Activated CD4-positive, alpha-beta T cell treated with anti-CD3 and anti-CD28 coated beads, Interleukin-2, amount 10 ng/mL, durations not matched to agents 24 days and 14 days (primary cell): Measurements from ENCODE around the gene MLST8. TPM values are rescaled to one million over a fixed set of nuclear protein-coding genes. Genes with fewer than 3 reads are reported as not detected.

Source experiments
- DNase-seq: peaks from one replicate; pipeline ENCODE4 v3.0.0; 2022
- H3K27ac Mint-ChIP-seq: one replicate; pipeline ENCODE4 v1.8.0; 2022; ENCODE audit warnings: mild to moderate bottlenecking, mixed read lengths
- H3K27me3 Mint-ChIP-seq: one replicate; pipeline ENCODE4 v1.8.0; 2022; ENCODE audit warnings: mixed read lengths
- H3K36me3 Mint-ChIP-seq: one replicate; pipeline ENCODE4 v1.8.0; 2022; ENCODE audit warnings: low read depth, mild to moderate bottlenecking, mixed read lengths
- H3K4me1 Mint-ChIP-seq: one replicate; pipeline ENCODE4 v1.8.0; 2021; ENCODE audit warnings: mixed read lengths
- H3K4me3 Mint-ChIP-seq: one replicate; pipeline ENCODE4 v1.8.0; 2022; ENCODE audit warnings: mild to moderate bottlenecking, moderate library complexity, mixed read lengths
- H3K9me3 Mint-ChIP-seq: one replicate; pipeline ENCODE4 v1.8.0; 2021; ENCODE audit warnings: mixed read lengths
- intact Hi-C: fragments of 100-400 bp; cut with micrococcal nuclease; formaldehyde crosslinking; loops from one replicate; pipeline ENCODE4 v1.15.1; 2023
- total RNA-seq: library from RNA; stranded (reverse); gene quantifications from 2 replicates; pipeline ENCODE4 v1.2.3, GENCODE V29; 2022

Gene MLST8
- total RNA-seq, 1 donor from 2014 or later: 65.2 TPM

DNA sequence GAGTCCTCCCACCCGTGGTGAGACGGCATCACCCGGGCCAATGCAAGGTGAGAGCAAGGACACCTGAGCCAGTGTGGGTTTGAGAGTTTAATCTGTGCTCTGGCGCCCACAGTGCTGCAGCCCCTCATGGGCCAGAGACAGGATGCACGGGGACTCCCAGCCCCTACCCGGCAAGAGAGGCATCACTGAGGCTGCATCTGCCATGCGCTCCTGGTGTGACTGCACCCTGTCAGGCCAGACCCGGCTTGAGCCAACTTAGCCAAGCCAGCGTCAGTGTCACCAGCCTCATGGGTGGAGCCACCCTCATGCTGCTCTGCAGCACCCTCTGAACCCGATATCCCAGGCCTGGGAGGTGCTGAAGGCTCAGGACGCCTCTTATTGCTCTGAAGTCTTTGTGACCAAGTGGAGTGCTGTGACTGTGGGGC, 6.7 kb downstream of the MLST8 start:
- DNase-seq: no peak
- H3K27ac Mint-ChIP-seq: peak overlapping the region; percentile 41
- H3K4me1 Mint-ChIP-seq: peaks cover 24% of the 10 kb centered on the region
- intact Hi-C loops: loop anchor here (10.0 kb wide), 1 partner anchor 207 kb away; the partner anchor contains the start of gene ZNF598
- peaks cover 32% of the 10 kb centered on the region for H3K36me3 Mint-ChIP-seq
- H3K4me3 Mint-ChIP-seq: peak overlapping the region; percentile 64
- H3K27me3 Mint-ChIP-seq: no peaks in the 10 kb centered on the region
- H3K9me3 Mint-ChIP-seq: no peaks in the 10 kb centered on the region

DNA sequence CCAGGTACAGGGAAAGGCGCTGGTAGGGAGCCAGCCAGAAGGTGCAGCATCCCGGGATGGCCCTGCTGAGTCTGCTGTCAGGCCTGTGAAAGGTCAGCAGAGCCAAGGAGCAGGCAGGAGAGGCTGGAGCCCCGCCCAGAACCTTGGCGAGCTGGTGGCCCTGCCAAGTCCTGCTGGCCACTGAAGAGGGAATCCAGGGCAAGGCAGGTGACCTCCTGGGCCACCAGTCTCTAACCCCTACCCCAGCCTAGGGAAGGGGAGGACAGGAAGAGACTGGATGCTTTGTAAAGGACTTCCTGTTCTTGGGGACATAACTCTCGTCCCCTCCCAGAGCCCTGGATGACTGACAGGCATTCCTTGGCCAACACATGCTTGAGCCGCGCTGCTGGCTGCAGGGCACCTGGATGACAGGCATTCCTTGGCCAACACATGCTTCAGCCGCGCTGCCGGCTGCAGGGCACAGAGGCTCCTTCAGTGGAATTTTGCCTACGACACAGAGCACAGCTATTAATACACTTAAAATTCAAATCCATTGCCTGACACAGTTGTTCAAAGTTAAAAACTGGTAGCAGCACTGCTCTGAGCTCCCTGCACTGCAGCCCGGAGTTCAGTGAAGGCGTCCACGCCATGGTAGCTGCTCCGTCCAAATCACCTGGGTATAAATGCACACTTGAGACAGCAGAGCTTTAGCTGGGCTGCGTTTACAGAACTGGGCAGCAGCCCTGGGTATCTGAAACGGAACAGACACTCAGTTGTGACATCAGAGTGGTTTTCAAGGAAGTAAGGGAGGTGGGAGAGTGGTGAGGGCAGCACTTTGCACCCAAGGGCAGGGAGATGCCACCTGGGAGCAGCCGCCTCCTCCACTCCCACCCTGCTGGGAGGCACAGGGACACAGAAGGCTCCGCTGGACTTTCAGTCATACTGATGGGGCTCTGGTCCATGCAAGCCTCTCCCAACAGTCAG, 7.4 kb downstream of the MLST8 start:
- H3K36me3 Mint-ChIP-seq: peaks cover 28% of the 10 kb centered on the region
- intact Hi-C loops: loop anchor here (10.0 kb wide), 1 partner anchor 208 kb away; the partner anchor contains the start of gene ZNF598
- peak overlapping the region; percentile 41 for H3K27ac Mint-ChIP-seq
- H3K4me3 Mint-ChIP-seq: peak overlapping the region; percentile 86
- H3K4me1 Mint-ChIP-seq: peaks cover 20% of the 10 kb centered on the region
- no peaks in the 10 kb centered on the region for H3K27me3 Mint-ChIP-seq
- H3K9me3 Mint-ChIP-seq: no peaks in the 10 kb centered on the region
- DNase-seq: no peak

DNA sequence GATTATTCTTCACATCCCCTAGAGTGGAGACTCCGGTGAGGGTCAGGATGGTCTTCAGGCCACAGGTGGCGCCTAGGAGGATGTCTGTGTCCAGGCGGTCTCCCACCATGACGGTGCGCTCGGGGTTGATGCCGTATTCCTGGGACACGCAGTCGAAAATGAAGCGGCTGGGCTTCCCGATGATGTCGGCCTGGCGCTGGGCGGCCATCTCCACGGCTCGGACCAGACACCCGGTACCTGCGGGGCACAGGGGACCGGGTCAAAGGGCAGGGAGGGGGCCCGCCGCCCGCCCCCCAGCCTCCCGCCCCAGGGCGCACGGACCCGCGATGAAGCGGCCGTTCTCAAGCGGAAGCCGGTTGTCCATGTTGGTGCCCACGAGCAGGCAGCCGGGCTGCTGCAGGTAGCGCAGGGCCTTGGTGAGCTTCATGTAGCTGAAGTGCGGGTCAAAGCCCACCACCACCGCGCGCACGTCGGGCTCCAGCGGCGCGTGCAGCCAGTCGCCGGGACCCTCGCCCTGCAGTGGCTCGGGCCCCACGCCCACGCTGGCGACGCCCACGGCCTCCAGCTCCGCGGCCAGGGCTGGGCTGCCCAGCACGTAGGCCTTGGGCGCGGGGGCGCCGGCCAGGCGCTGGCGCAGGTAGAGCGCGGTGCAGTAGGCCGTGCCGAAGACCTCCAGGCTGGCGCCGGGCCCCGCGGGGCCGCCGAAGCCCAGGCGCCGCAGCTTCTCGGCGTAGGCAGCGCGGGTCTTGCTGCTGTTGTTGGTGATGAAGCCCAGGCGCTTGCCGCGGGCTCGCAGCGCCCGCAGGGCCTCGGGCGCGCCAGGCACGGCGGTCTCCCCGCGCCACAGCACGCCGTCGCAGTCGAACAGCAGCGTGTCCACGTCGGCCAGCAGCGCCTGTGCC, 8.8 kb downstream of the MLST8 start:
- H3K4me3 Mint-ChIP-seq: peak overlapping the region; percentile 86

DNA sequence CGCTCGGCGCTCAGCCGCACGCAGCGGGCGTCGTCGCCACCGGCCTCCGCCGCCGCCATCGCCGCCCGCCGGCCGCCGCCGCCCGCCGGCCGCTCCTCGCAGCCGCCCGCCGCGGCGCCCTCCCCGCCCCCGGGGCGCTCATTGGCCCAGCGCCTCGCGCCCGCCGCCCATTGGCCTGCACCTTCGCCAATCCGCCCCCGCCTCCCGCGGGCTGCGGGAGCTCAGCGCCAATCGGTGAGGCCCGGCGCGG, 9.4 kb downstream of the MLST8 start, which contains the start of gene PGP:
Gene PGP, minus strand, starts transcription at position 122 of the 250 bp plus-strand sequence. Its CDS starts 63 bp downstream, at position 59.
- Mint-ChIP-seq H3K4me3 (peak within 1 kb of the TSS; percentile 90), H3K36me3 (peaks cover 18% of the 10 kb centered on the region), H3K9me3 (no peaks in the 10 kb centered on the region), H3K27ac (peak within 1 kb of the TSS; percentile 91), H3K4me1 (peaks cover 17% of the 10 kb centered on the region), H3K27me3 (no peaks in the 10 kb centered on the region)
- intact Hi-C loops: loop anchor here (2.0 to 10.0 kb wide), 2 partner anchors 60 to 210 kb away; partner anchors contain the start of genes TRAF7 and ZNF598
- no peak for DNase-seq

More for the DNA sequence above, 8.8 kb downstream of the MLST8 start:
- peaks cover 17% of the 10 kb centered on the region for H3K4me1 Mint-ChIP-seq
- H3K9me3 Mint-ChIP-seq: no peaks in the 10 kb centered on the region
- no peak for DNase-seq
- peaks cover 18% of the 10 kb centered on the region for H3K36me3 Mint-ChIP-seq
- peak overlapping the region; percentile 58 for H3K27ac Mint-ChIP-seq
- intact Hi-C loops: loop anchor here (2.0 to 10.0 kb wide), 2 partner anchors 59 to 209 kb away; partner anchors contain the start of genes TRAF7 and ZNF598
- no peaks in the 10 kb centered on the region for H3K27me3 Mint-ChIP-seq

DNA sequence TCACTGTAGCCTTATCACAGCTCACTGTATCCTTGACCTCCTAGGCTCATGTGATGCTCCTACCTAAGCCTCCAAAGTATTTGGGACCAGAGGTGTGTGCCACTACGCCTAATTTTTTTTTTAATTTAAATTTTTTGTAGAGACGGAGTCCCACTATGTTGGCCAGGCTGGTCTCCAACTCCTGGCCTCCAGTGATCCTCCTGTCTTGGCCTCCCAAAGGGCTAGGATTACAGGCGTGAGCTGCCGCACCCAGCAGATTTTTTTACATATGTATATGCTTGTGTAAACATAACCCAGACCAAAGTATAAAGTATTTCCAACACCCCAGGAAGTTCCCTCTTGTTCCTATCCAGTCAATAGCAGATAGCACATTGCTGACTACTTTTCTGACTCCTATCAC, 11.1 kb downstream of the MLST8 start:
- intact Hi-C loops: loop anchor here (10.0 kb wide), 1 partner anchor 212 kb away; the partner anchor contains the start of gene ZNF598
- H3K4me1 Mint-ChIP-seq: peaks cover 17% of the 10 kb centered on the region
- DNase-seq: no peak
- H3K36me3 Mint-ChIP-seq: peaks cover 15% of the 10 kb centered on the region
- H3K9me3 Mint-ChIP-seq: no peaks in the 10 kb centered on the region
- peak overlapping the region; percentile 91 for H3K27ac Mint-ChIP-seq
- H3K27me3 Mint-ChIP-seq: no peaks in the 10 kb centered on the region
- peak overlapping the region; percentile 90 for H3K4me3 Mint-ChIP-seq

DNA sequence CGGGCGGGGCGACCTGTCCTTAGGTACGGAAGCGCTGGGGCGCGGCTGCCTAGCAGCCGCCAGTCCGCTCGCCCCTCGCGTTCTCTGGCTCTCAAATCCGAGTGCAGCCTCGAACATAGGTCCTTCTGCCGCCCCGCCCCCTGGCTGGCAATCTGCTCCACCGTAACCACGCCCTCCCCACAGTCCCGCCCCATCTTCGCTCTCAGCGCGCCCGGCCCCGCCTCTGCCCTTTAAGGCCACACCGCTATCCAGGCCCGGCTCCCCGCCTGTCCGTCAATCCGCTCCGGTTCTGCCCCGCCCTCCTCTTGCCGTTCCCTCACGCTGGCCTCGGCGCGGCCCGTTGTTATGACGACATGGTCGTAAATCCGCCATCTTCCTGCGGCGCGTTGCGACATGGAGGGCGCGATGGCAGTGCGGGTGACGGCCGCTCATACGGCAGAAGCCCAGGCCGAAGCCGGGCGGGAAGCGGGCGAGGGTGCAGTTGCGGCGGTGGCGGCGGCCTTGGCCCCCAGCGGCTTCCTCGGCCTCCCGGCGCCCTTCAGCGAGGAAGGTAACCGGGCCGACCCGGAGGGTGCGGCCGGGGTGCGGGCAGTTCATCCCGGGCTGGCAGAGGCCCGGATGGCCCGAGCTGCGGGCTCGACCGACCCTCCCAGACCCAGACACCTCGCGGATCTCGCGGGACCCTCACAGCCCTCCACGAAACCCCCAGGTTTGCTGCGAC, 18.1 kb downstream of the MLST8 start, which contains the start of gene E4F1:
Gene E4F1, plus strand, starts transcription at position 371 of the 721 bp plus-strand sequence. Its CDS starts 23 bp downstream, at position 394.
- DNase-seq: peak; percentile 100
- Mint-ChIP-seq H3K4me1 (peaks cover 13% of the 10 kb centered on the region), H3K9me3 (no peaks in the 10 kb centered on the region), H3K36me3 (peaks cover 5% of the 10 kb centered on the region), H3K4me3 (peak within 1 kb of the TSS; percentile 85), H3K27ac (peak within 1 kb of the TSS; percentile 79), H3K27me3 (no peaks in the 10 kb centered on the region)
- intact Hi-C loops: loop anchor here (1.0 to 10.0 kb wide), 6 partner anchors 8 to 311 kb away; partner anchors contain the start of genes CCNF, CEMP1, MLST8 and PDPK1

DNA sequence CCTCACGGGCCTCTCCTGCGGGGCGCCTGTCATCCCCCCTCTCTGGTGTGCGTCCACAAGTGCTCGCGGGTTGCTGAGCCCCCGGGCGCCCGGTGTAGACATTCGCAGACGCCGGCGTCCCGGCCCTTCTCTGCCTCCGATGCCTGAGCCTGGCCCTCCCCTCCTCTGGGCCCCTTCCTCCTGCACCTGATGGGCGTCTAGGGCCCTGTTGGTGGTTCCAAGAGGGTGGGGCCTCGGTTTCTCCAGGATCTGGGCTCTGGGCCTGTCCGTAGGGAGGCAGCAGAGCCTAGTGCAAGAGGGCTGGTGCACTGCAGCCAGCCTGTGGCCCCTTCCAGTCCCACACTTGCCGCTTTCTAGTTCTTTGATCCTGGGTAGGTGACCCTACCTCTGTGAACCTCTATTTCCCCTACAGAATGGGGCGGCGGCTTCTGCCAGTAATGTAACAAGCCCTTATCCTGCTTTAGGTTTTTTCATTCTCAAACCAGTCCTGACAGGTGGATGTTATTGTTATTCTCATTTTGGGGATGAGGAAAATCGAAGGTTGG, 18.8 kb downstream of the MLST8 start:
- Mint-ChIP-seq H3K4me3 (peak overlapping the region; percentile 85), H3K36me3 (peaks cover 5% of the 10 kb centered on the region), H3K27me3 (no peaks in the 10 kb centered on the region), H3K4me1 (peaks cover 13% of the 10 kb centered on the region), H3K27ac (peak overlapping the region; percentile 75), H3K9me3 (no peaks in the 10 kb centered on the region)
- peak; percentile 80 for DNase-seq
- intact Hi-C loops: loop anchor here (1.0 to 10.0 kb wide), 7 partner anchors 9 to 311 kb away; partner anchors contain the start of genes CCNF, CEMP1, ECI1 and MLST8

DNA sequence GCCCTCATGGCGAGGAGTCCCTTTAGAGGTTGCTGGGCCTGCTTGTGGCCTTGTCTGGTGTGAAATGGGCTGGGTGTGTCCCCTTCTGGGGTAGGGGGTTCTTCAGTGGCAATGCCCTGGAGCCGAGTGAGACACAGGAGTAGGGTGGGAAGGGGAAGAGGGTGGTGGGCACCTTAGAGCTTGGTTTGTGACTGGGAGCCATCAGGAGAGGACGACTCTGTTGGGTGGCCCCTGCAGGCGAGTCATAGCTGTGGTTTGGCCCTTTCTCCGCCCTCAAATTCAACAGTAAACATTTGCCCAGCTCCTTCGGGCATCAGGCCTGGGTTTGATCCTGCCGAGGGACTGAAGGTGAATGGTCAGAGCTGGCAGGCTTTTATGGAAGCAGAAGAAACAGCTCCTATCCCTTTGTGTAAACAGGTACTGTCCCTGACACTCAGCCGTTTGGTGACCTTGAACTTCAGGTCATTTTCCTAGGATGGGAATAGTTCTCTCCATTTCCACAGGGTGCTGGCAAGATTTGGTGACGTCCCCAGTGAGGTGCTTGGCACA, 21.1 kb downstream of the MLST8 start:
- H3K36me3 Mint-ChIP-seq: peaks cover 12% of the 10 kb centered on the region
- H3K9me3 Mint-ChIP-seq: no peaks in the 10 kb centered on the region
- peaks cover 13% of the 10 kb centered on the region for H3K4me1 Mint-ChIP-seq
- intact Hi-C loops: loop anchor here (10.0 kb wide), 1 partner anchor 308 kb away; the partner anchor contains the start of genes CEMP1 and PDPK1
- H3K27me3 Mint-ChIP-seq: no peaks in the 10 kb centered on the region
- H3K27ac Mint-ChIP-seq: peak overlapping the region; percentile 11
- no peak for DNase-seq
- peak overlapping the region; percentile 15 for H3K4me3 Mint-ChIP-seq

DNA sequence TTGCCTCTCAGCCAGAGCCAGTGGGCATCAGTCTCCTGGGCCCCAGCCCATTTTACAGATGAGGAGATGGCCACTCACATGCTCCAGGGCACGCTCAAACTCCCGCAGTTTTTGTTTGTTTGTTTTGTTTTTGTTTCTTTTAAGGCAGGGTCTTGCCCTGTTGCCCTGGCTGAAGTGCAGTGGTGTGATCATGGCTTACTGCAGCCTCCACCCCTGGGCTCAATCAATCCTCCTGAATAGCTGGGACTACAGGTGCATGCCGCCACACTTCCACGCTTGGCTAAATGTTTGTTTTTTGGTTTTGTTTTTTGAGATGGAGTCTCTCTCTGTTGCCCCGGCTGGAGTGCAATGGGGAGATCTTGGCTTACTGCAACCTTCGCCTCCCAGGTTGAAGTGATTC, 21.7 kb downstream of the MLST8 start:
- Mint-ChIP-seq H3K9me3 (no peaks in the 10 kb centered on the region), H3K4me1 (peaks cover 13% of the 10 kb centered on the region), H3K27me3 (no peaks in the 10 kb centered on the region), H3K4me3 (no peak overlapping the region), H3K36me3 (peaks cover 14% of the 10 kb centered on the region), H3K27ac (peak overlapping the region; percentile 48)
- intact Hi-C loops: loop anchor here (10.0 kb wide), 1 partner anchor 308 kb away; the partner anchor contains the start of genes CEMP1 and PDPK1
- DNase-seq: no peak

DNA sequence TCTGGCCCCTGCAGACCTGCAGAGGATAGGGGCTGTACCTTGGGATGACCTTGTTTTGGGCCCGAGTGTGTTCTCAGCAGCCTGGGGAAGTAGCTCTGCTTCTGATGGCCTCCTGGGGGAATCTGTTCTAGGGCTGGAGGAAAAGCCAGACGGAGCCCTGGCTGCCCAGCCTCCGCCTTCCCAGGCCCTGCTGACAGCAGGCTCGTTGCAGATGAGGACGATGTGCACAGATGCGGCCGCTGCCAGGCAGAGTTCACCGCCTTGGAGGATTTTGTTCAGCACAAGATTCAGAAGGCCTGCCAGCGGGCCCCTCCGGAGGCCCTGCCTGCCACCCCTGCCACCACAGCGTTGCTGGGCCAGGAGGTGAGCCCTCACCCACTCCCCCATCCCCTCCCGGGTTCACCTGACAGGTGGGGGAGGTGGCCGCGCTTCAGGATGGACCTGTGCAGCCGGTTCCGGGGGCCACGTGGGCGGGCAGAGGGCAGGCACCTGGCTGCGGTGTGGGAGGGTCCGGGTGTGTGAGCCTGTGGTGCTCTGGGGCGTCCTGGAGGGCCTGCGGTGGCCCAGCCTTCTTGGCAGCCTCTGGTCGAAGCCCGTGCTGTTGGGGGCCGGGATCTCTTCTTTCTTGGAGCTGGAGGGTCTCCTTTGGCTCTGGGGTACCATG, 23.0 kb downstream of the MLST8 start:
- H3K27ac Mint-ChIP-seq: no peak overlapping the region
- H3K36me3 Mint-ChIP-seq: peaks cover 15% of the 10 kb centered on the region
- no peaks in the 10 kb centered on the region for H3K9me3 Mint-ChIP-seq
- H3K4me1 Mint-ChIP-seq: peaks cover 11% of the 10 kb centered on the region
- DNase-seq: no peak
- no peak overlapping the region for H3K4me3 Mint-ChIP-seq
- intact Hi-C loops: loop anchor here (10.0 kb wide), 1 partner anchor 307 kb away; the partner anchor contains the start of genes CEMP1 and PDPK1
- no peaks in the 10 kb centered on the region for H3K27me3 Mint-ChIP-seq

DNA sequence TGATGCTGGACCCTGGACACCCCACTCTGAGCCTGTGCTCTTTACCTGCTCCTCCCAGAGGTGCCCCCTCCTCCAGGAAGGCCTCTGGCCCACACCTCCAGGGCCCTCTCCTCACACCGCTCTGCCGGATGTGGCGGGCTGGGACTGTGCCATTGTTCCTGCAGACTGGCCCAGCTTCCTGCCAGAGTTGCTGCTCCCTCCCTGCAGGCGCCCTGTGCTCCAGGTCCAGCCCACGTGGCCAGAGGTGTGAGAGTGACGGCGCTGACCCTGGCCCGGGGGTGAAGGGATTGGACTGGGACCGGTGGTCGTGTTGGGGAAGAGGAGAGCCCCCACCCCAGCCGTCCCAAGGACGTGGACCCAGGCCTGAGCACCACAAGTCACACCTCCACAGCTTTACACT, 23.8 kb downstream of the MLST8 start:
- no peak overlapping the region for H3K4me3 Mint-ChIP-seq
- intact Hi-C loops: loop anchor here (10.0 kb wide), 1 partner anchor 306 kb away; the partner anchor contains the start of genes CEMP1 and PDPK1
- no peak overlapping the region for H3K27ac Mint-ChIP-seq

More for the DNA sequence above, 23.8 kb downstream of the MLST8 start:
- Mint-ChIP-seq H3K9me3 (no peaks in the 10 kb centered on the region), H3K36me3 (peaks cover 19% of the 10 kb centered on the region), H3K27me3 (no peaks in the 10 kb centered on the region), H3K4me1 (peaks cover 11% of the 10 kb centered on the region)
- DNase-seq: no peak
